Trophoblast cell (in vitro differentiated cells and primary cell): ENCODE measurements around the gene MTIF3.
"Not testable (repeated sequence)": the region's sequence is repeated elsewhere in the genome, so short reads cannot be mapped to it uniquely, and the experiment has no call there.

Source experiments
- DNase-seq, 2 donors: peaks; one replicate each; pipeline ENCODE4 v3.0.0-alpha.2; 2016
- H2AFZ ChIP-seq: 2 replicates; pipeline ENCODE4 v1.6.1; 2013; ENCODE audit warnings: low read length, moderate library complexity, mild to moderate bottlenecking; ENCODE audit not compliant: insufficient read depth, poor library complexity
- H2AK5ac ChIP-seq: 2 replicates; pipeline ENCODE4 v1.6.1; 2013; ENCODE audit warnings: mild to moderate bottlenecking, low read length
- H2BK120ac ChIP-seq: 2 replicates; pipeline ENCODE4 v1.6.1; 2013; ENCODE audit warnings: low read length, mild to moderate bottlenecking, moderate library complexity; ENCODE audit not compliant: insufficient read depth, poor library complexity
- H2BK12ac ChIP-seq: 2 replicates; pipeline ENCODE4 v1.6.1; 2013; ENCODE audit warnings: mild to moderate bottlenecking, low read length, moderate library complexity
- H2BK5ac ChIP-seq: 2 replicates; pipeline ENCODE4 v1.6.1; 2013; ENCODE audit warnings: low read length, low read depth, moderate library complexity, mild to moderate bottlenecking; ENCODE audit not compliant: poor library complexity
- H3K14ac ChIP-seq: 2 replicates; pipeline ENCODE4 v1.6.1; 2013; ENCODE audit warnings: mild to moderate bottlenecking, low read length
- H3K18ac ChIP-seq: 2 replicates; pipeline ENCODE4 v1.6.1; 2013; ENCODE audit warnings: mild to moderate bottlenecking, low read length
- H3K23ac ChIP-seq: 2 replicates; pipeline ENCODE4 v1.6.1; 2013; ENCODE audit warnings: low read length
- H3K27ac ChIP-seq: 2 replicates; pipeline ENCODE4 v1.5.1; 2013; ENCODE audit warnings: low read depth, mild to moderate bottlenecking, inconsistent platforms, low read length, moderate library complexity
- H3K27me3 ChIP-seq: 2 replicates; pipeline ENCODE4 v1.6.1; 2013; ENCODE audit warnings: inconsistent platforms, mild to moderate bottlenecking, low read length, moderate library complexity; ENCODE audit not compliant: insufficient read depth
- H3K36me3 ChIP-seq, 2 experiments: 1 replicate in 1 of 2; 2 replicates in 1 of 2; pipeline ENCODE4 v1.6.1; 2013; ENCODE audit warnings: low read length in 2 of 2, mild to moderate bottlenecking in 2 of 2, moderate library complexity in 1 of 2; ENCODE audit not compliant: insufficient read depth in 2 of 2, control insufficient read depth in 1 of 2
- H3K4ac ChIP-seq: 2 replicates; pipeline ENCODE4 v1.6.1; 2013; ENCODE audit warnings: low read depth, mild to moderate bottlenecking, low read length, moderate library complexity
- H3K4me1 ChIP-seq, 2 experiments: 1 replicate in 1 of 2; 2 replicates in 1 of 2; pipeline ENCODE4 v1.6.1; 2013; ENCODE audit warnings: low read length in 2 of 2, mild to moderate bottlenecking in 2 of 2, moderate library complexity in 1 of 2; ENCODE audit not compliant: insufficient read depth in 2 of 2, control insufficient read depth in 1 of 2
- H3K4me2 ChIP-seq: 2 replicates; pipeline ENCODE4 v1.6.1; 2013; ENCODE audit warnings: inconsistent platforms, mild to moderate bottlenecking, low read length, moderate library complexity
- H3K4me3 ChIP-seq: 2 replicates; pipeline ENCODE4 v1.5.1; 2013; ENCODE audit warnings: mild to moderate bottlenecking, low read depth, low read length, inconsistent platforms
- H3K79me1 ChIP-seq: one replicate; pipeline ENCODE4 v1.6.1; 2013; ENCODE audit warnings: low read length
- H3K79me2 ChIP-seq: 2 replicates; pipeline ENCODE4 v1.6.1; 2013; ENCODE audit warnings: low read length, mild to moderate bottlenecking; ENCODE audit not compliant: control insufficient read depth, insufficient read depth, poor library complexity
- H3K9ac ChIP-seq: 2 replicates; pipeline ENCODE4 v1.6.1; 2013; ENCODE audit warnings: mild to moderate bottlenecking, low read length
- H3K9me3 ChIP-seq: 2 replicates; pipeline ENCODE4 v1.6.1; 2013; ENCODE audit warnings: low read depth, mild to moderate bottlenecking, control low read depth, inconsistent platforms, low read length; ENCODE audit not compliant: insufficient read depth
- H4K12ac ChIP-seq: 2 replicates; pipeline ENCODE4 v1.6.1; 2013; ENCODE audit warnings: low read depth, mild to moderate bottlenecking, low read length, moderate library complexity
- H4K8ac ChIP-seq: 2 replicates; pipeline ENCODE4 v1.6.1; 2013; ENCODE audit warnings: low read depth, mild to moderate bottlenecking, low read length, moderate library complexity
- H4K91ac ChIP-seq: one replicate; pipeline ENCODE4 v1.6.1; 2013; ENCODE audit warnings: low read depth, mild to moderate bottlenecking, low read length, moderate library complexity
- WGBS: extraction: QIAGEN DNeasy Blood & Tissue Kit; methylation state at CpG from one replicate; pipeline ENCODE4 v1.1.7; 2013; ENCODE audit warnings: missing lambda C conversion rate; ENCODE audit not compliant: insufficient read length, insufficient coverage; ENCODE audit errors: extremely low coverage; 5-methylcytosine and 5-hydroxymethylcytosine counted together

Gene MTIF3

DNA sequence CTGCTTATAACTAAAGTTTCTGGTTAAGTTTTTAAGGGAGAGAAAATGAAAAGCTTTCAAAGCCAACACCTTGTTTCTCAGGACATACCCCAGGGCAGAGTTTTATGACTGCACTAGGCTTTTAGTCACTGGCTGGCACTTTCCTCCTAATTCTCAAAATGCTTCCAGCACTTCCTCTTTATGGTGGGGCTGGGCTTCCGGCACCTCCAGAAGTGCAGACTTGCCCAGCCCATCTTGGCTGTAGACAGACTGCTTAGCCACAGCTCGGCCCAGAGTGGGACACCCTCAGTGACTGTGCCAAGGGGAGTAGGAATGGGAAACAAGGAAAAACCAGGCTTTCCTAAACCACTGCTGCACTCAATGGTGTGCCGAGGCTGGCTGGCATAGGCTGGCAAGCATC lies 49.2 kb downstream of the MTIF3 start:
- no peaks in the 10 kb centered on the region for H3K79me2 ChIP-seq
- H2BK12ac ChIP-seq, result no peak overlapping the region
- WGBS, result no CpG with 5 or more reads among the region's 3 CpGs
- no peaks in the 10 kb centered on the region for H3K79me1 ChIP-seq
- no peak overlapping the region for H2BK120ac ChIP-seq
- H4K91ac ChIP-seq, result no peak overlapping the region
- H3K4me3 ChIP-seq, result no peak overlapping the region
- no peak overlapping the region for H2AK5ac ChIP-seq
- H3K9me3 ChIP-seq, result no peaks in the 10 kb centered on the region
- no peak overlapping the region for H3K9ac ChIP-seq
- H3K27ac ChIP-seq, result no peak overlapping the region
- no peak overlapping the region for H4K8ac ChIP-seq
- H3K23ac ChIP-seq, result no peak overlapping the region
- no peak overlapping the region for H3K4me2 ChIP-seq
- no peak overlapping the region for H3K4ac ChIP-seq
- no peaks in the 10 kb centered on the region for H3K27me3 ChIP-seq
- H3K18ac ChIP-seq, result no peak overlapping the region
- no peak overlapping the region for H4K12ac ChIP-seq
- DNase-seq, result peak in 1 of 2 donors; percentile 5
- no peak overlapping the region for H2AFZ ChIP-seq
- H2BK5ac ChIP-seq, result no peak overlapping the region
- peaks cover 0 to 2% of the 10 kb centered on the region in 2 experiments for H3K36me3 ChIP-seq
- H3K4me1 ChIP-seq, result peaks cover 8 to 13% of the 10 kb centered on the region in 2 experiments
- H3K14ac ChIP-seq, result no peak overlapping the region

DNA sequence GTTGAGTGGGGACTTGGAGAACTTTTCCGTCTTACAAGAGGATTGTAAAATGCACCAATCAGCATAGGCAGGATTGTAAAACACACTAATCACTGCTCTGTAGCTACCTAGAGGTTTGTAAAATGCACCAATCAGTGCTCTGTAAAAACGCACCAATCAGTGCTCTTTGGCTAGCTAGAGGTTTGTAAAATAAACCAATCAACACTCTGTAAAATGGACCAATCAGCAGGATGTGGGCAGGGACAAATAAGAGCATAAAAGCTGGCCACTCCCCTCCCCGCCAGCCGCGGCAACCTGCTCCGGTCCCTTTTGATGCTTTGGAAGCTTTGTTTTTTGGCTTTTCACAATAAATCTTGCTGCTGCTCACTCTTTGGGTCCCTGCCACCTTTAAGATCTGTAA lies 50.0 kb downstream of the MTIF3 start:
- H3K4me1 ChIP-seq, result peaks cover 8 to 13% of the 10 kb centered on the region in 2 experiments
- H3K4ac ChIP-seq, H2AK5ac ChIP-seq, H3K9ac ChIP-seq, H3K14ac ChIP-seq, H3K23ac ChIP-seq, H4K8ac ChIP-seq, H2BK5ac ChIP-seq, H3K79me1 ChIP-seq, H3K4me2 ChIP-seq, H2BK120ac ChIP-seq, H3K27ac ChIP-seq, H3K18ac ChIP-seq, H2BK12ac ChIP-seq, H2AFZ ChIP-seq, H4K91ac ChIP-seq, H3K36me3 ChIP-seq, H4K12ac ChIP-seq, H3K9me3 ChIP-seq, H3K27me3 ChIP-seq, H3K79me2 ChIP-seq, DNase-seq, H3K4me3 ChIP-seq: not testable (repeated sequence)
- no CpG with 5 or more reads among the region's 6 CpGs for WGBS

DNA sequence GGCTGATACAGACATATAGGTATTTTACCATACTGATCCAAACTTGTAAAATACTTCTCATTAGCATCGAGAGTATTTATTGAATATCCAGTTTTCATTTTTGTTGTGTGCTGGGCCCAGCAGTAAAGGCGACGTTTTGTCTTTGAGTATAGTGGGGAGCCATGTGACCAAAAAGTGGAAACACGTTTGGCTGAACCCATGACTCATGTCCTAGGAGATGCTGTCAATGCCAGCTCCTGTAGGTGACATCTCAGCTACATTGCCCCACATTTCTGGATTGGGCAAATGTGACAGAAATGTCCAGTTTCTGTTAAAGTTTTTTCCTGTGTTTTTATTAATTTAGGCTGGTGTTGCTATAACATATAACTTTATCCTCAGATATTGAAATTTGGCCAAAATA lies 52.0 kb downstream of the MTIF3 start:
- Histone ChIP-seq H3K4me1 (peaks cover 2% of the 10 kb centered on the region in 2 experiments), H4K91ac (no peak overlapping the region), H2AK5ac (no peak overlapping the region), H3K4me2 (no peak overlapping the region), H2BK12ac (no peak overlapping the region), H3K79me1 (no peaks in the 10 kb centered on the region), H4K8ac (no peak overlapping the region), H3K36me3 (peaks cover 0 to 2% of the 10 kb centered on the region in 2 experiments), H3K9me3 (no peaks in the 10 kb centered on the region), H2AFZ (no peak overlapping the region), H3K14ac (no peak overlapping the region), H4K12ac (no peak overlapping the region), H3K18ac (no peak overlapping the region), H3K27ac (no peak overlapping the region), H3K9ac (no peak overlapping the region), H3K27me3 (no peaks in the 10 kb centered on the region), H3K23ac (no peak overlapping the region), H3K4ac (no peak overlapping the region), H2BK120ac (no peak overlapping the region), H2BK5ac (no peak overlapping the region), H3K79me2 (no peaks in the 10 kb centered on the region), H3K4me3 (no peak overlapping the region)
- no CpG with 5 or more reads among the region's 4 CpGs for WGBS
- no peak for DNase-seq

DNA sequence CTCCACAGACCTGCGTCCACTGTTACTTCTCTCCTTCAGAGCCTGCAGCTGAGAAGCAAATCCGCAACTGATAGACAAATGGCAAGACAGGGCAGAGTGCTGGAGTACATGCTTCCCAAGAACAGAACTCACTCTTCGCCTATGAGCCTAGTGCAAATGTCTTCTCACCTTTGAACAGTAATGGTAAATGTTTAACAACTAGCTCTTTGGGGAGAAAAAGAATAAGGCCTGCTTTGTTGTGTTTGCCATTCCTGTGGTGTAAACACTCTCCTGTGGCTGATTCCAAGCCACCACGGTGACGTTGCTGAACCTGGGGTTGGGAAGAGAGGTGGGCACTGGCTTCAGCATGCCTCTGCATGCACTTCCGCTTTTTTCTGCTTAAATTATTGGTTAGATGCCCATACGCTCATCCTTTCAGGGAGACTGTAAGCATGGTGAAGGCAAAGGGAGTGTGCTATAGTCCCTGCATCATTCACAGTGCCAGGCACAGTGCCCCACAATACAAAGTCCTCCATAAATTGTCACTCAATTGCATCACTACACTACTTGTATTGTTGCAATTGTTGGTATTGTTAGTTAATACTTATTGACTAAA lies 54.0 kb downstream of the MTIF3 start:
- Histone ChIP-seq H3K4me1 (peaks cover 2% of the 10 kb centered on the region in 2 experiments), H3K9ac (no peak overlapping the region), H3K4me2 (no peak overlapping the region), H3K27me3 (no peaks in the 10 kb centered on the region), H3K14ac (no peak overlapping the region), H2AK5ac (no peak overlapping the region), H3K79me1 (no peaks in the 10 kb centered on the region), H2BK120ac (no peak overlapping the region), H3K36me3 (peaks cover 0 to 2% of the 10 kb centered on the region in 2 experiments), H2BK5ac (no peak overlapping the region), H4K91ac (no peak overlapping the region), H3K27ac (no peak overlapping the region), H3K79me2 (no peaks in the 10 kb centered on the region), H3K9me3 (no peaks in the 10 kb centered on the region), H4K12ac (no peak overlapping the region), H3K23ac (no peak overlapping the region), H2AFZ (no peak overlapping the region), H4K8ac (no peak overlapping the region), H3K4ac (no peak overlapping the region), H3K4me3 (no peak overlapping the region), H2BK12ac (no peak overlapping the region), H3K18ac (no peak overlapping the region)
- DNase-seq, result no peak
- no CpG with 5 or more reads among the region's 7 CpGs for WGBS
